GM19463 (cell line): ENCODE measurements around the gene IRF1.

Source experiments
- ATAC-seq: cut with Tn5 transposase; IDR thresholded peaks from one replicate; pipeline ENCODE4 v1.9.1; 2021; ENCODE audit warnings: mild to moderate bottlenecking, moderate library complexity; ENCODE audit not compliant: unreplicated experiment

The IRF1 gene

GRCh38 chr5:132500931-132501628, 10.5 kb upstream of the IRF1 start:
- peak; percentile 41 for ATAC-seq

GRCh38 chr5:132500244-132500930, 9.8 kb upstream of the IRF1 start:
- ATAC-seq = no peak

- ATAC-seq = no peak
These were observed 9.1 kb upstream of the IRF1 start for GRCh38 chr5:132499440-132500243.

GRCh38 chr5:132498686-132499271, 8.2 kb upstream of the IRF1 start:
- no peak for ATAC-seq

- ATAC-seq = no peak
These were observed 7.6 kb upstream of the IRF1 start for GRCh38 chr5:132498152-132498551.

GRCh38 chr5:132497488-132497997, 7.0 kb upstream of the IRF1 start:
- ATAC-seq = no peak

- ATAC-seq = peak; percentile 46
These were observed 6.3 kb upstream of the IRF1 start for GRCh38 chr5:132496631-132497487.

GRCh38 chr5:132496191-132496630, 5.6 kb upstream of the IRF1 start:
- peak; percentile 44 for ATAC-seq

- peak; percentile 35 for ATAC-seq
These were observed 5.2 kb upstream of the IRF1 start for GRCh38 chr5:132495667-132496190.

GRCh38 chr5:132493821-132494220, 3.2 kb upstream of the IRF1 start:
- ATAC-seq = no peak

- no peak for ATAC-seq
These were observed 2.7 kb upstream of the IRF1 start for GRCh38 chr5:132493241-132493640.

GRCh38 chr5:132492386-132493125, 2.0 kb upstream of the IRF1 start:
- no peak for ATAC-seq

GRCh38 chr5:132491368-132492364, 1.1 kb upstream of the IRF1 start:
- ATAC-seq = peak; percentile 17

GRCh38 chr5:132489871-132490483, 596 bp downstream of the IRF1 start:
- ATAC-seq = peak; percentile 25

GRCh38 chr5:132489051-132489770, 1.4 kb downstream of the IRF1 start:
- ATAC-seq = no peak

- ATAC-seq = no peak
These were observed 2.0 kb downstream of the IRF1 start for GRCh38 chr5:132488590-132488989.
